Skin epidermis (tissue), 12 donors: Measurements from ENCODE around the gene PSMD8.
"Not testable (repeated sequence)": the region's sequence is repeated elsewhere in the genome, so short reads cannot be mapped to it uniquely, and the experiment has no call there.

Experiments
- H3K27ac ChIP-seq, 21 experiments: fragments of 200-600 bp; sonication (generic) in 11 of 21; one replicate each; pipeline ENCODE4 v1.5.0; 2020; ENCODE audit warnings: mild to moderate bottlenecking in 3 of 21, inconsistent platforms in 2 of 21, moderate library complexity in 2 of 21
- H3K4me3 ChIP-seq, 7 experiments: fragments of 200-600 bp; sonication (generic) in 2 of 7; one replicate each; pipeline ENCODE4 v1.5.0; 2020; ENCODE audit warnings: inconsistent platforms in 2 of 7, mild to moderate bottlenecking in 2 of 7, moderate library complexity in 1 of 7

PSMD8 gene

GRCh38 chr19:38374332-38375097 lies at the start of gene PSMD8:
TSS of gene PSMD8 (plus strand) at chr19:38374571. CDS start at chr19:38374602, 31 bp downstream.
- H3K27ac ChIP-seq: peak within 1 kb of the TSS; percentile 59 to 97 (median 93)
- H3K4me3 ChIP-seq: peak within 1 kb of the TSS; percentile 57 to 91 (median 82)

DNA sequence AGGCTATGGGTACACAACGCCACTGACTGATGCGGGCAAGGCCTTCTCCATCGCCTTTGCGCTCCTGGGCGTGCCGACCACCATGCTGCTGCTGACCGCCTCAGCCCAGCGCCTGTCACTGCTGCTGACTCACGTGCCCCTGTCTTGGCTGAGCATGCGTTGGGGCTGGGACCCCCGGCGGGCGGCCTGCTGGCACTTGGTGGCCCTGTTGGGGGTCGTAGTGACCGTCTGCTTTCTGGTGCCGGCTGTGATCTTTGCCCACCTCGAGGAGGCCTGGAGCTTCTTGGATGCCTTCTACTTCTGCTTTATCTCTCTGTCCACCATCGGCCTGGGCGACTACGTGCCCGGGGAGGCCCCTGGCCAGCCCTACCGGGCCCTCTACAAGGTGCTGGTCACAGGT lies 47.8 kb upstream of the PSMD8 start:
- Histone ChIP-seq H3K4me3 (no peak overlapping the region), H3K27ac (no peak overlapping the region)

DNA sequence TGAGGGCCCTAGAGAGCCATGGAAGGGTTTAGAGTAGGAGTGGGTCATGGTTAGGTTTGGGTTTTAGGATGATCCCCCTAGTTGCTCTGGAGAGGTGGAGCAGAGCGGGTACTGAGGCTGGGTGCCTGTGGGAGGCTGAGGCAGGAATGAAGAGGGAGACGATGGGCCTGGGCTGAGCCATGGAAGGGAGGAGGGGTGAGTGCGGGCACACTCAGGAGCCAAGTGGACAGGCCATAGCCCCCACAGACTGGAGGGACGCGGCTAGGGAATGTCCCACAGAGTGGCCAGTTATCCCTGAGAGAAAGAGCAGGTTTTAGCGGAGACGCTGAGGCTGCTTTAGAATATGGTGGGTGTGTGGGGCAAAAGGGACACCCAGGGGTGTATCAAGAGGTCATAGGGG lies 44.7 kb upstream of the PSMD8 start:
- no peak overlapping the region for H3K27ac ChIP-seq
- H3K4me3 ChIP-seq: no peak overlapping the region

- no peak overlapping the region for H3K27ac ChIP-seq
- no peak overlapping the region for H3K4me3 ChIP-seq
Observed at GRCh38 chr19:38331728-38332127, 42.6 kb upstream of the PSMD8 start.

DNA sequence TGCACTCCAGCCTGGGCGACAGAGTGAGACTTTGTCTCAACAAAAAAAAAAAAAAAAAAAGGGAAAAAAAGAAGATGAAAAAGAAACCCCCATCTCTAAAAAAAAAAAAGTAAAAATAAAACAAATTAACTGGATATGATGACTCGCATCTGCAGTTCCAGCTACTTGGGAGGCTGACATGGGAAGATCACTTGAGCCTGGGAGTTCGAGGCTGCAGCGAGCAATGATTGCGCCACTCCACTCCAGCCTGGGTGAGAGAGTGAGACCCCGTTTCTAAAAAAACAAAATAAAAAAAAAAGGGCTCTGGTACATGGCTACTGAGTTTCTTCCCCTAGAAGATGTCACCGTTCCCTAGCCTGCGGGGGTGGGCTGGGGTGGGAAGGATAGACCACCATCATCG lies 41.1 kb upstream of the PSMD8 start:
- H3K4me3 ChIP-seq: no peak overlapping the region
- no peak overlapping the region for H3K27ac ChIP-seq

DNA sequence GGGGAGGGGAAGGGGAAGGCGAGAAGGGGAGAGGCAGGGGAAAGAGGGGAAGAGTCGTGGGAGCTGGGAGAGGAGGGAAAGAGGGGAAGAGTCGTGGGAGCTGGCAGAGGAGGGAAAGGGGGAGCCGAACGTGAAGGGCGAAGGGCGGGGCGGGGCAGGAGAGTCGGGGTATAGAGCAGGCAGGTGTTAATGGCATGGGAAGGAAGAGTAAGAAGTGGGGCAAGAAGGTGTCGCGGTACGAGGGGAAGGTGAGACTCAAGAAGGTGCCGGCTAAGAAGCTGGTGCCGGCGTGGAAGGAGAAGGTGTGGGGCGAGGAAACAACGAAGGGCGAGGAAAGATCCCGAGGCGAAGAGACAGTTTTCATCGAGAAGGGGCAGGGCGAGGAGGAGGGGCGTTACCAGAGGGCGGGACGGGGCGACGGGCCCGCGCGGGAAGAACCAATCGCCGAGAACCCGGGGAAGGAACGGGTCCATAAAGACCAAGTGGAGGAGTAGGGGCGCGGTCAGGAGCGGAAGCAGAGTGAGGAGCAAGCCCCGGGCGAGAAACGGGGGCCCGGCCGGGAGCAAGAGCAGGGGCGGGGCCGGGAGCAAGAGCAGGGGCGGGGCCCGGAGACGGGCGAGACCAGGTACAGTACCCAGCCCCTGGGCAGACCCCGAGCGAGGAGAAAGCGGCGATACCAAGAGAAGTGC lies 38.3 kb upstream of the PSMD8 start:
- Histone ChIP-seq H3K4me3 (peak overlapping the region; percentile 58 to 76 (median 62)), H3K27ac (peak overlapping the region; percentile 59 to 95 (median 89))

- Histone ChIP-seq H3K27ac (peak overlapping the region; percentile 38 to 95 (median 89)), H3K4me3 (peak overlapping the region; percentile 58 to 76 (median 62))
Observed at GRCh38 chr19:38336638-38337359, 37.6 kb upstream of the PSMD8 start.

- H3K4me3 ChIP-seq: peak overlapping the region; percentile 58 to 76 (median 62)
- H3K27ac ChIP-seq: peak overlapping the region in 14 of 21 experiments; percentile 25 to 95 (median 88)
Observed at GRCh38 chr19:38337360-38337653, 37.1 kb upstream of the PSMD8 start.

DNA sequence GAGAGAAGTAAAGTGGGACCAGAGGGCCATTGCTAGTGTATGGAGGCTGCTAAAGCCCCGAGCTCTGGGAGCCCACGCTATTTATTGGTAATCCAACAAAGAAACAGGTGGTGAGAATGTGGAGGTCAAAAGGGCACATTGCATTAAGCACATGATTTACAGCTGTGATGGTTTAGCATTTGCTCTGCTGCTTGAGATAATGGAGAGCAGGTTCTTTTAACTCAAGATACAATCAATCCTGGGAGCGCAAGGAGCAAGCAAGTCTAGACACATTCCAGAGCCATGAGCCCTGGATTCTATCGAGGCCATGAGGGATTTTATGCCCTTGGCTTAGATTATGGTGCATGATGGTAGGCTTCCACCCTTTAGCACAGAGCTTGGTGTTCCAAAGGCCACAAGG lies 35.4 kb upstream of the PSMD8 start:
- not testable (repeated sequence) for H3K4me3 ChIP-seq, H3K27ac ChIP-seq

DNA sequence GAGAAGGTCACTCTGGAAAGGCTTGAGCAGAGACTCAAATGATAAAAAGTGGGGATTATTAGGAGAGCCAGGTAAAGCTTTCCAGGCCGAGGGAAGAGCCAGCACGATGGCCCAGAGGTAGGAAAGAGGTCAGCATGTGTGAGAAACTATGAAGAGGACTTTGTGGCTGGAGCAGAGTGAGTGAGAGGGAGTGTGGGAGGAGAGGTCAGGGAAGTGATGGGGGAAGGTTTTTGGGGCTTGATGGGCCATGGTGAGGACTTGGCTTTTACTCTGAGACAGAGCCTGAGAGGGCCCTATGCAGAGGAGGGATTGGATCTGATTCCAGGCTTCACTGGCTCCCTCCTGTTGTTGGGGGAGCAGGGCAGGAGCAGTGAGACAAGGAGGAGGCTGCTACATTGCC lies 33.4 kb upstream of the PSMD8 start:
- Histone ChIP-seq H3K4me3 (no peak overlapping the region), H3K27ac (no peak overlapping the region)

DNA sequence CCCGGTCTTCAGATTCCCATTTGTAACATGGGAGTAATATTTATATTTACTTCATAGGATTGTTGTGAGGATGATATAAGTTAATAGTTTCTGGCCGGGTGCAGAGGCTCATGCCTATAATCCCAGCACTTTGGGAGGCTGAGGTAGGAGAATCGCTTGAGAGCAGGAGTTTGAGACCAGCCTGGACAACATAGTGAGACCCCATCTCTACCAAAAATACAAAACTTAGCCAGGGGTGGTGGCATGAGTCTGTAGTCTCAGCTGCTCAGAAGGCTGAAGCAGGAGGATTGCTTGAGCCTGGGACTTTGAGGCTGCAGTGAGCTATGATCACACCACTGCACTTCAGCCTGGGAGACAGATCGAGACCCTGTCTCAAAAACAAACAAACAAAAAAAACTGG lies 27.5 kb upstream of the PSMD8 start:
- Histone ChIP-seq H3K27ac (no peak overlapping the region), H3K4me3 (no peak overlapping the region)

- no peak overlapping the region for H3K4me3 ChIP-seq
- H3K27ac ChIP-seq: no peak overlapping the region
Observed at GRCh38 chr19:38350883-38351282, 23.5 kb upstream of the PSMD8 start.

- H3K4me3 ChIP-seq: no peak overlapping the region
- H3K27ac ChIP-seq: no peak overlapping the region
Observed at GRCh38 chr19:38351865-38352395, 22.4 kb upstream of the PSMD8 start.

DNA sequence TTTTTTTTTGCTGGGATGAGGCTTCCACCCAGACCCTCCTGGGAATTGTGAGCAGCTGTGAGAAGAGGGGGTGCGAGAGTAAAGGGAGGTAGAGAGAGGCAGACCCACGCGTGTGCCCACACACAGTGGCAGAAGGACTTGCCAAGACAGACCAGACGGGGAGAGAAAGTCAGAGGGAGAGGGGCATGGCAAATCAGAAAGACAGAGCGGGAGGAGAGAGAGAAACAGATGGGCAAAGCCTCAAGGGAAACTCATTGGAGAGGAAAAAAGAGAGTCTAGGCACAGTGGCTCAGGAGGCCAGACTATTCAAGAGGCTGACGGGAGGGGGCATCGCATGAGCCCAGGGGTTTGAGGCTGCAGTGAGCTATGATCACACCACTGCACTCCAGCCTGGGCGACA lies 21.8 kb upstream of the PSMD8 start:
- Histone ChIP-seq H3K27ac (no peak overlapping the region), H3K4me3 (no peak overlapping the region)

DNA sequence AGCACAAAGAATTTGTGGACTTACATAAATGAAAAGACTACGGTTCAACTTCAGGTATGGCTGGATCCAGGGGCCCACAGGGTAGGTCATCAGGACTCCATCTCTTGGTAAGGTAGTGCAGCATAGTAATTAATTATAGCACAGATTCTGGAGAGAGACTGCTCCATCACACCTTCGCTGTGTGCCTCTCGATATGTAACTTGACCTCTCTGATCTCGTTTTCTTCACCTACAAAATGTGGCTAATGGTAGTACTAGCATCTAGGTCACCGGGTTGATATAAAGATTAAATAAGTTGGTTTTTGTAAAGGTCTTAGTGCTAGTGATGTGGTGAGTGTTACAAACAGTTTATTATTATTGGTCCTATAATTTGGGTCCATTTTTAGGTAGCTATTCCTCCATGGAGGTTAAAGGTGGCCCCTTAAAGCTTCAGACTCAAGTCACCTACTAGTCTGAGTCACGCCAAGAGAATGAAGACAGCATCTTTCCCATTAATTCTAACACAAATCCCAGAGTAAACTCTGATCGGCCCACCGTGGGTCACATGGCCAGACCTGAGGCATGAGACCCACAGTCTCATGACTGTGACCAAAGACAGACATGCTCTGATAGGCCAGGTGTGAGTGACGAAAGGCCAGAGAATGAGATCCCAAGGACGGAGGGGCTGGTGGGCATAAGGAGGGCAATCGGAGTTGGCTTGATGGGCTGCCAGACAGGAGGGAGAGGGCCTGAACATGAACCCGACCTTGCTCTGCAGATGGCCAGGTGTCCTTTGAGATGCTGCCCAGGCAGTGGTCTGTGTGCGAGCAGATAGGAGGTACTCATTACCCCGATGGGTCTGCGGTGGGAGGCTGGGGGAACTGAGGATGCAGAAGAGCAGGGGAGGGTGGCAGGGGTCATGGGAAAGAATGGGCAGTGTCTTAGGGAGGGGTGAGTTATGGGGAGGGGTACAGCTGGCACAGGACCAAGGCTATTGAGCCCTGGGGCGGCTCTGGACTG lies 18.3 kb upstream of the PSMD8 start:
- H3K4me3 ChIP-seq: no peak overlapping the region
- H3K27ac ChIP-seq: no peak overlapping the region

DNA sequence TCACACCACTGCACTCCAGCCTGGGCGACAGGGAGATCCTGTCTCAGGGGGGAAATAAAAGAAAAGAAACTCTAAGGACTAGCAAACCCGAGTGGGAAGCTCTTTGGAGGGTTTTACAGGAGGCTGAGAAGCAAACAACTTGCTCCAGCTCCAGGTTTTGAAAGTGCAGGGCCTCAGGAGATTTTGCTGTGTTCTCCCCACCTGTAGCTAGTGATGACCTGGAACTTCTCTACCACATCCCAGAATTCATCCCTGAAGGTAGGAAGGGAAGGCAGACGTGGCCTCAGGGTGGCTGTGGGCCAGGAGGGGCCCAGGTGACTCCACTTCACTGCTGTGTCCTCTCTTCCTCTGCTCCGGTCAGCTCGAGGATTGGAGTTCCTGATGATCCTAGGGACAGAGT lies 16.3 kb upstream of the PSMD8 start:
- no peak overlapping the region for H3K4me3 ChIP-seq

GRCh38 chr19:38359242-38360021 lies 14.9 kb upstream of the PSMD8 start:
- H3K4me3 ChIP-seq: no peak overlapping the region
- no peak overlapping the region for H3K27ac ChIP-seq

More for the DNA sequence above, 16.3 kb upstream of the PSMD8 start:
- H3K27ac ChIP-seq: no peak overlapping the region

DNA sequence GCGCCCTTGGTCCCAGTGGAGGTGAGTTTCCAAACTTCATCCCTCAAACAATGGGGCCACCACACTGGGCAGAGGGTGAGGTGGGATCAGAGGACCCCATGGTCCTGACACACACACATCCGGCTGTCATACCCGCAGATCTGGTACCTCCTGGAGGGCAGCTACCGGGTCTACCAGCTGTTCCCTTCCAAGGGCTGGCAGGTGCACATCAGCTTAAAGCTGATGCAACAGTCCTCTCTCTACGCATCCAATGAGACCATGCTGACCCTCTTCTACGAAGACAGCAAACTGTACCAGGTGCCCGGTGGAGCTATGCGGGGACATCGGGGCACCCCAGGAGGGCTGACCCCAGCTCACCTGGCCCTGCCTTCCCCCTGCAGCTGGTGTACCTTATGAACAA lies 14.0 kb upstream of the PSMD8 start:
- Histone ChIP-seq H3K27ac (no peak overlapping the region), H3K4me3 (no peak overlapping the region)
